Activated CD8-positive, alpha-beta memory T cell treated with anti-CD3 and anti-CD28 coated beads, Interleukin-2, amount 50 U/mL, for 24 hours (primary cell): Measurements from ENCODE around the gene SAMD9L.
"Not testable (repeated sequence)": the region's sequence is repeated elsewhere in the genome, so short reads cannot be mapped to it uniquely, and the experiment has no call there.

Source experiments
- DNase-seq: peaks from one replicate; pipeline ENCODE4 v3.0.0-alpha.2; 2020; ENCODE audit errors: extremely low read depth

SAMD9L gene

DNA sequence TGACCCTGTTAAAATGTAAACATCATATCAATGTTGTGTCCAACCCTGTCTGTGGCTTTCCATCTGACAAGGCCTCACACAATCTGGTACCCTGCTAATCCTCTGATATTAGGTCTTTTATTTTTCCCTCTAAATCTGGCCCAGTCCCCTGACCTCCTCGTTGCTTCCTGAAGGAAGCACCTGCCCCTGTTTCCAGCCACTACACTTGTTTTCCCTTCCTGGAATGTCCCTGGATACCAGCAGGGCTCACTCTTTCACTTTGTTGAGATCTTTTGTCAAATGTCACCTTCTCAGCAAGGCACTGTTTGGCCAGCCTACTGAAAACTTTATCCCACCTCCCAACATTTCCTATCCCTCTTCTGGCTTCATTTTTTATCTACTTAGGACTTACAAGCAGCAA lies 2.1 kb downstream of the SAMD9L start:
- no peak for DNase-seq

DNA sequence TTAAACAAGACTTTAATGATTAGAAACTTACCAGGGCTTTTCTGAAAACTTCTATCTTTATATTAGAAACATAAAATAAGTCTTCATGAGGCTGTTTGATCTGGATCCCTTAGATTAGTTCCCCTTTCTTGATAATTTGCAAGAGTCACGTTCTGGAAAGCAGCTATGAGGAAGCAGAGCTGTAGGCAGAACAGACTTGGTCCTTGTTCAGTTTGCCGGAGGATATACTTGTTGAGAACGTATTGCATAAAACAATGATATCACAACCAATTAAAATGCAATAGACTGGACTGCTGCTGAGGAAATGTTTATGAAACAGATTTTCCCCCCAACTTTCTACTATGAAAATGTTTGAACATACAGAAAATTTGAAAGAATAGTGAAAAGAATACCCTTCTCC lies 2.8 kb downstream of the SAMD9L start:
- no peak for DNase-seq

DNA sequence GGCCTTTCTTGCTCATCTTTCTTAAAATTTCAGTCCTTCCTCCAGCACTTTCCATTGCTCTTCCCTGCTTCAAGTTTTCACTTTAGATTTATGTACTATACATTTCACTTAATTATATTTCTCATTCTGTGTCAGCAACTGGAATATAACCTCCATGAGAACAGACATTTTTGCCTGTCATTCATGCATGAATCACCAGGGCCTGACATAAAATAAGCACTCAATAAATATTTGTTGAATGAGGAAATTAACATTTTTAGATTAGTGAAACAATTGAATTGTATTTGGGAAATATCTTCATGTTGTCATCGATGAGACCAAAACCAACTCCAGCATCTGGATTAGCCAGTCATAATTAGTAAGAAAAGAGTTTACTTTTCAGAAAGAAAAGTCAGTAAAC lies 6.1 kb downstream of the SAMD9L start:
- no peak for DNase-seq

GRCh38 chr7:93140582-93141191 lies 7.5 kb downstream of the SAMD9L start:
- DNase-seq = no peak

DNA sequence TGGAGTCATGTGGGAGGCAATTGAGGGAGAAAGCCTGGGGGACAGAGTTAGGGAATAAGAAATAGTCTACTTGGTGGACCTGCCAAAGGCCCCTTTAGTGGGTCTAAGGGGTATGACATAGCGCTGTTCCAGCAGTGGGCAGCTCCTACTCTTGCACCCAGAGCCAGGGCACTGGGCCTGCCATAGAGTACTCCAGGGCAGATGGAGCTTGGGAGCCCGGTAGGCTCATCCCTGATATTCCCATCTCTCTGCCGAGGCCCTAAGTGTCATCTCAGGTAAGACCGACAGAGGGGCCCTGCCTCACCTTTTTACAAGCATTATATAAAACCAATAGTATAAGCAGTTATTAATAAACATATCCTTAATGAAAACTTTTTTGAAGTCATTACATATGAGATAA lies 9.6 kb downstream of the SAMD9L start:
- DNase-seq = no peak

DNA sequence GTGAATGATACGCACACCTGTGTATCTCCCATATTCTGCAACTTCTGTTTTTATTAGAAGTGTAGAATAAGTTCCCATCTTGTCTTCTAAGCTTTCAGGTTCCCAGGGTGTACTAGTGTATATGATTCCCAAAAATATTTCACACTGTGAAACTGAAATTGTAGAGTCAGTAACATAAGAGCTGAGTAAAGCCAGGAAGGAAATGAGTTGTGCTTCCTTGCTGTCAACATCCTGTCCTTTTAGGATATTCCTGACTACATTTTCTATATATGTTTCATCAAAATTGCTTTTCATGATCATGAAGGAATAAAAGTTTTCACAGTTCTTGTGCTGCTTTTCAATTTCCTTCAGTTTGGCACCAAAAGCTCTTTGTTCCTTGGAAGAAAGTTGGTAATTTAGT lies 15.2 kb downstream of the SAMD9L start:
- no peak for DNase-seq

- DNase-seq = no peak
Observed at GRCh38 chr7:93132216-93132615, 16.0 kb downstream of the SAMD9L start.

DNA sequence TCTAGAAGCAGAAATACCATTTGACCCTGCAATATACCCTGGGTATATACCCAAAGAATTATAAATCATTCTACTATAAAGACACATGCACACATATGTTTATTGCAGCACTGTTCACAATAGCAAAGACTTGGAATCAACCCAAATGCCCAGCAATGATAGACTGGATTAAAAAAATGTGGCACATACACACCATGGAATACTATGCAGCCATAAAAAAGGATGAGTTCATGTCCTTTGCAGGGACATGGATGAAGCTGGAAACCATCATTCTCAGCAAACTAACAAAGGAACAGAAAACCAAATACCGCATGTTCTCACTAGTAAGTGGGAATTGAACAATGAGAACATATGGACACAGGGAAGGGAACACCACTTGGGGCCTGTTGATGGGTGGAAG lies 21.2 kb downstream of the SAMD9L start:
- not testable (repeated sequence) for DNase-seq

DNA sequence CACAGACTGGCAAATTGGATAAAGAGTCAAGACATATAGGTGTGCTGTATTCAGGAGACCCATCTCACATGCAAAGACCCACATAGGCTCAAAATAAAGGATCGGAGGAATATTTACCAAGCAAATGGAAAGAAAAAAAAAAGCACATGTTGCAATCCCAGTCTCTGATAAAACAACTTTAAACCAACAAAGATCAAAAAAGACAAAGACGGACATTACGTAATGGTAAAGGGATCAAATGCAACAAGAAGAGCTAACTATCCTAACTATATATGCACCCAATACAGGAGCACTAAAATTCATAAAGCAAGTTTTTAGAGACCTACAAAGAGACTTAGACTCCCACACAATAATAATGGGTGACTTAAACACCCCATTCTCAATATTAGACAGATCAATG lies 24.7 kb downstream of the SAMD9L start:
- DNase-seq = not testable (repeated sequence)

- DNase-seq = no peak
Observed at GRCh38 chr7:93120592-93121549, 27.3 kb downstream of the SAMD9L start.

- no peak for DNase-seq
Observed at GRCh38 chr7:93119191-93119905, 28.8 kb downstream of the SAMD9L start.

DNA sequence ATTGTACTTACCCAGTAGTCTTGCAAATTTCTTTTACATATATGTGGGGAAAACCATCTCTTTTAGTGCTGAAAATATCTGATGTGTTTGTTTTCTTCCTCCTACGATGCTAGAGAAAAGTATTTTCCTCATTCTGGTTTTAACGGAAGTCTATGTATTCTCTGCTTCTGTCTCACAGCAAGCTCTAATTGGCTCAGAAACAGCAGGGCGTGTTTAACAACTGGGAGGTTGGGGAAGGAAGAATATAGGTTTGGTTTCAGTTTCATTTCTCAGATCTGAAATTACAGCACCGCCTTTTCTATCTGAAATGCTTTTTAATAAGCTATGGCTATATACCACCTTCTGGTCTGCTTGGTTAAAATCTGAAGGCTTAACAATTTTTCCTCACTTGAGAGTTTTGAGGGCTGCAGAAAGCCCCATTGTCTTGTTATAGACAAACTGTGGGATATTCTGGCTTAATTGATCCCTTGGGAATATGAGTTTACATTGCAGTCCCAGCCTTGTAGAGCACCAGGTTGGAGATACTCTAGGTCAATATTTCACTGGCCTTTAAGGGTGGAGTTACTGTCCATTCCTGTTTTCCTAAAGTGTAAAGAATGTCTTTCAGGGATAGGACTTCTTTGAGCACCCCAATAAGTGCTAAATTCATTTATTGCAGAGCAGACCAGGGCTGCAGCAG lies 30.2 kb downstream of the SAMD9L start, which contains the start of gene SAMD9:
SAMD9 (minus strand) TSS at position 128 of the 679 bp plus-strand sequence. CDS start 11,882 bp downstream, outside the sequence.
- DNase-seq = peak; percentile 7

DNA sequence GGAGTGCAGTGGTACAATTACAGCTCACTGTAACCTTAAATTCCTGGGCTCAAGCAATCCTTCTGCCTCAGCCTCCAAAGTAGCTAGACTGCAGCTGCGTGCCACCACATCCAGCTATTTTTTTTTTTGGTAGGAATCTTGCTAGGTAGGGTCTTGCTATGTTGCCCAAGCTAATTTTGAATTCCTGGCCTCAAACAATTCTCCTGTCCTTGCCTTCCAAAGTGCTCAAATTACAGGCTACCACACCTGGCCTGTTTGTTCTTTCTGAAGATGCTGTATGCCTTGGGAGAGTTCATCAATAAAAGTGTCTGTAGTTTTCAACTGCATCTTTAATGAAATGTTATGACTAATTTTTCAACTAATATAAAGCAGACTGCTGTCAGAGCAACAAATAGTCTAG lies 30.9 kb downstream of the SAMD9L start:
- DNase-seq = no peak

DNA sequence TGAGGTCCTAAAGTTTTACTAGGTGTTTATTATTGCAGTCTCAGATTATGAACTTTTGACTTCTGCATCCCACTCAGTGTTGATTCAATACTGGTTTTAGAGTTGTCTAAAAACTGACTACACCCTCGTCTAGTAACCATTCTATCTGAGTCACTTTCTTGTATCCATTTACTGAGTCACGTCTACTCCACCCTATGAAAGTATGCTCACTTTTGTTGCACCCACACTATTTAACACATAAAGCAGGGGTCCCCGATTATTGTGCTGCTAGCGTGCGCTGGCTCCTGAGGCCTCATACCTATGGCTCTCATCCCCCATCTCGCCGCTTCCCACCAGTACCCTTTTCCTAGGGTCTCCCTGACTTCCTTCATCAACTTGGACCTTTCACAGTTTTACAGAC lies 32.4 kb downstream of the SAMD9L start:
- no peak for DNase-seq

DNA sequence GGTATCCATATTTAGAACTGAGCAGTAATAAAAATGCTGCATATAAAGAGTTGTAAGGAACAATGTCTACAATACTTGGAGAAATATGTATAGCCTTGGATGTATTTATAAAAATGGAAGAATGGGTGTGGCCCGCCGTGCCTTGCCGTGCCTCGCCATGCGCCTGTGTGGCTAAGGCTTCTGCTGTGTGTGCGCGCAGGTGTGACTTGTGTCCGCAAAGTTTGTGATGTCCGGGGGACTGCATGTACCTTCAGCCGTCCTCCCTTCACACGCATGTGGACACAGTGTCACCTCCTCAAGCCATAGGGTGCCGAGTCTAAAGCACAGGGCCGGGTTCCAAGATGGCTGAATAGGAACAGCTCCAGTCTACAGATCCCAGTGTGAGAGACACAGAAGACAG lies 40.2 kb downstream of the SAMD9L start:
- no peak for DNase-seq

DNA sequence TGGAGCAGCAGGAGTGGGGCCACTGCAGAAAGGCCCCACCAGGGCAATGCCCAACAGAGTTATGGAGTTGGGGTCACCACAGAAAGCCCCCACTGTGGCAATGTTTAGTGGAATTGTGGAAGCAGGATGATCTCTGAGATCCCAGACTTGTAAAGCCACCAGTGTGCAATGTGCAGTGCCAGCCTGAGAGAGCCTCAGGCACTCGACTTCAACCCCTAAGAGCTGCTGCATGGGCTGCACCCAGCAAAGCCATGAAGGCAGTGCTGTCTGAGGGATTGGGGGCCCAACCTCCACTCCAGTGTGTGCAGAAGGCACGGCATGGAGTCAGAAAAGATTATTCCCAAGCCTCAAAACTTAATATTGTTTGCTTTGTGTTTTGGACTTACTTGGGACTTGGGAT lies 50.8 kb downstream of the SAMD9L start:
- no peak for DNase-seq

GRCh38 chr7:93092757-93093370 lies 55.3 kb downstream of the SAMD9L start:
- no peak for DNase-seq
